HuH-7.5 (cell line): Measurements from ENCODE around the gene ANO3.

Source experiments
- DNase-seq: peaks from one replicate; pipeline ENCODE4 v3.0.0; 2011; ENCODE audit warnings: low spot score

The ANO3 gene

DNA sequence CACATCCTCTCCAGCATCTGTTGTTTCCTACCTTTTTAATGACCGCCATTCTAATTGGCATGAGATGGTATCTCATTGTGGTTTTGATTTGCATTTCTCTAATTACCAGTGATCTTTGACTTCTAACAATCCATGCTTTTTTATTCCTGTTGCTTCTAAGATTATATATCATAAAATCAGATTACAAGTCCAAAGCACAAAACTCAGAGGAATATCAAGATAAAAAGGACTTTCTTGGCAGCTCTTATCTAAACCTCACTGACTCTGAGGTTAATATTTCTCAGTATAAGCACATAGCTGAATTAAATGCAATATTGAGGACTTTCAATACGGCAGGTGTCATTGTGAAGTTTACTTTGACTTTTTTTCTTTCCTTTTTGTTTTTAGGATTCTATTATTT lies 378.6 kb downstream of the ANO3 start:
- no peak for DNase-seq

DNA sequence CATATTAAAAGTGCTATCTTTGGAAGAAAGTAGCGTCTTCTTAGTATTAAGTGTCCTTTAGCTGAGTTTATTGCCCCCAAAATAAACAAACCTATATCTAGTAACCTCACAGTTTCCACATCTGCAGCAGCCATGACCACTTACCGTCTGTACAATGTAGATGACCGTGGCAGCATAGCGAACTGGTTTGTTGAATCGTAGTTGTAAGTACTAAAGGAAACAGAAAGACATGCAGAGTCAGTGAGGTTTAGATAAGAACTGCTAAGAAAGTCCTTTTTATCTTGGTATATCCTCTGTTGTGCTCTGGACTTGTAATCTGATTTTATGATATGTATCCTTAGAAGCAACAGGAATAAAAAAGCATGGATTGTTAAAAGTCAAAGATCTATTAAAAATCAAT lies 380.6 kb downstream of the ANO3 start:
- no peak for DNase-seq
